ENCODE results near the gene ARHGAP15.
A peak's percentile ranks its signal among the peaks of the same experiment; 100 is the strongest.

ARHGAP15 gene

DNA sequence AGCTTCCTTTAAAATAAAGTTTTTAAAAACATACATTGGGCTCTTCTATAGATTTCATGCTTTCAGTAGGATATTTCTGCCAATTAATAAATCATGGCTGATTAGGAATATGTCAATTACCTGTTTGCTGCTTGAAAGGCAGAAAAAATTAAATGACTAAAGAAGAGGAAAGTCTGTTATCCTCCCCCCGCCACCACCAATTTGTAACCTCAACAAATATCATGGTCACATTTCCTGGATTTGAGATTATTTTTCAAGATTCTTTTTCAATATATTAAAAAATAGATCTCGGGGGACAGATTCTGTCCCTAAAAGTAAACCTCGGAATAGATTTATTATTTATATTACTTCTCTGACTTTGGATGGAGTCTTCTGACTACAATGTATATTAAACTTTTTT, 125.9 kb downstream of the ARHGAP15 start:
- no peaks in the 10 kb centered on the region for H3K27me3 ChIP-seq
- H3K36me3 ChIP-seq = peaks cover 17% of the 10 kb centered on the region
- no peaks in the 10 kb centered on the region for H3K9me3 ChIP-seq
- no peak overlapping the region for H3K27ac ChIP-seq
- peaks cover 23 to 27% of the 10 kb centered on the region in 2 experiments for H3K4me1 ChIP-seq (ENCODE audit: control insufficient read depth in 1 of 2, insufficient read depth in 1 of 2, low read depth in 1 of 2, low read length in 1 of 2)
- H3K4me3 ChIP-seq (ENCODE audit: low read depth in 1 of 2, low read length in 1 of 2) = no peak overlapping the region
- TF ChIP-seq, protein P1, sequence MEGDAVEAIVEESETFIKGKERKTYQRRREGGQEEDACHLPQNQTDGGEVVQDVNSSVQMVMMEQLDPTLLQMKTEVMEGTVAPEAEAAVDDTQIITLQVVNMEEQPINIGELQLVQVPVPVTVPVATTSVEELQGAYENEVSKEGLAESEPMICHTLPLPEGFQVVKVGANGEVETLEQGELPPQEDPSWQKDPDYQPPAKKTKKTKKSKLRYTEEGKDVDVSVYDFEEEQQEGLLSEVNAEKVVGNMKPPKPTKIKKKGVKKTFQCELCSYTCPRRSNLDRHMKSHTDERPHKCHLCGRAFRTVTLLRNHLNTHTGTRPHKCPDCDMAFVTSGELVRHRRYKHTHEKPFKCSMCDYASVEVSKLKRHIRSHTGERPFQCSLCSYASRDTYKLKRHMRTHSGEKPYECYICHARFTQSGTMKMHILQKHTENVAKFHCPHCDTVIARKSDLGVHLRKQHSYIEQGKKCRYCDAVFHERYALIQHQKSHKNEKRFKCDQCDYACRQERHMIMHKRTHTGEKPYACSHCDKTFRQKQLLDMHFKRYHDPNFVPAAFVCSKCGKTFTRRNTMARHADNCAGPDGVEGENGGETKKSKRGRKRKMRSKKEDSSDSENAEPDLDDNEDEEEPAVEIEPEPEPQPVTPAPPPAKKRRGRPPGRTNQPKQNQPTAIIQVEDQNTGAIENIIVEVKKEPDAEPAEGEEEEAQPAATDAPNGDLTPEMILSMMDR (IDR thresholded peaks at IDR 0.05) = no peak

DNA sequence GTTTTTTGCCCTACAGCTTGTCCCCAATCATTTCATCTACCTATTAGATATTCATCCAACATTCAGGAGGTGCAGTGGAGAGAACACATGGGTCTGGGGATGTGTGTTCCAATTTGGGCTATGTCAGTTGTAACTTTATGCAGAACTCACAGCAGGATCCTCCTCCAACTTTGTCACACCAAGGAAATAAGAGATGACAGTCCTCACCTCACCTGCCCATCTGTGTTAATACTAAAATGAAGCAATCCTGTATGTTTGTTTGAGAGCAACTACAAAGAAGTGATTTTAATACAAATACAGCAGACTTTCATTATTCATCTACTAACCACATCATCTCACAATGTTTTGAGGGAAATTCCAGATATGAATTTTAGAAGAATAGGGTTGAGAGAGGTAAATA, 126.7 kb downstream of the ARHGAP15 start:
- Histone ChIP-seq H3K9me3 (no peaks in the 10 kb centered on the region), H3K27ac (peak overlapping the region; percentile 30), H3K36me3 (peaks cover 10% of the 10 kb centered on the region), H3K4me1 (ENCODE audit: control insufficient read depth in 1 of 2, insufficient read depth in 1 of 2, low read depth in 1 of 2, low read length in 1 of 2) (peaks cover 31 to 35% of the 10 kb centered on the region in 2 experiments), H3K27me3 (no peaks in the 10 kb centered on the region), H3K4me3 (ENCODE audit: low read depth in 1 of 2, low read length in 1 of 2) (no peak overlapping the region)
- TF ChIP-seq, protein P1 (IDR thresholded peaks at IDR 0.05) = no peak

DNA sequence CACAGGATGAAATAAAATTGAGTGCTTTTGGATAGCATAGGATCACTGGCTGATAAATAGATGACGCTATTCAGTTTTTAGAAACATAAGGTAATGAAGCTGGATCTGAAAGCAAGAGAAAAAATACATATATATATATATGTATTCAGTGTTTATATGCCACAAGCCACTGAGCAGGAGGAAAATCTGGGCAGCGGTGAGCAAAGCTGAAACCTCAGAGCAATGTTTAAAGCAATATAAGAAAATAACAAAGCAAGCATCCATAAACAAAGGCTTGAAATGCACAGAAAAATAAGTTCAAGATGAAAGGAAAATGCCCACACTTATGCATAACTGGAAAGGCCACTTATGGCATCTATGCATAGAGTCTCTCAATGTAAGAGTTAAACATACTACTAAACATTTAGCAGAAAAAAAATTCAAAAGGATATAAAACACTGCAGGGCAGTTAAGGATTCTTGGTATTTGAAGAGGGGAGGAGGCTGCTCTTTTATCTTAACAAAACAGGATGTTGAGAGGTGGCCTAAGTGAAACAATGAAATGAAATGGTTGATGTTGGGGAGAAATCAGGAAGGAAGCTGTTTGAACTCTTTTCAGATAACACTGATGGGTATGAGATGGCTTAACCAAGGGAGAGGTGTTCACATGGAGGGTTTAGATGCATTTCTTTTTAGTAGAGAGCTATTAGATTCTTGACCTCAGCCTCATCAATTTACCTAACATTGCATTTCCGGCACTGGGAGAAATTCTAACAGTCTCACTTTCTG, 129.1 kb downstream of the ARHGAP15 start:
- peaks cover 55 to 59% of the 10 kb centered on the region in 2 experiments for H3K4me1 ChIP-seq (ENCODE audit: control insufficient read depth in 1 of 2, insufficient read depth in 1 of 2, low read depth in 1 of 2, low read length in 1 of 2)

DNA sequence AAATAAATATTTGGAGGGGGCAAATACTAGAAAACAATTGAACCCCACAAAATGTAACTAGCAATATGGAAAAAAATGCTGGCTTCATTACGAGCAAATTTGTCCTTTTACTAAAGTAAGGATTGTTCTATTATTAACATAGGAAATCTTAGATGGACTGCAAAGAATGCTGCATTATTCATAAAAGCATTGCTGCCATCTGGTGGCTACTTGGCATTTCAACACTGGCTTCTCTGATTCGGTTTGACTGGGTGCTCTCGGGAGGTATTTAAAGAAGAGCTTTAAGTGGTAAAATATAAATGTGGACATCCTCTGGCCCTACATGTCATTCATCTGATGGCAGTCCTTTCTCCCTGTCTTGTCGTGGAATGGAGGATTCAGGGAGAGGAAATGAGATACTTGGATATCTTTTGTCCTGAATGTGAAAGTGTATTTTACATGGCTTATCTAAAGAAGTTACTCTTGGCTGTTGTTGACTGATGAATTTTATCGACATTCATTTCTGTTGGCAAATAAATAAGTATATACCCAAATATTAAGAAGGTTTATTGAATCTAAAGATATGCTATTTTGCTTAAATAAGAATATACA, 130.2 kb downstream of the ARHGAP15 start:
- Histone ChIP-seq H3K36me3 (peaks cover 4% of the 10 kb centered on the region), H3K27me3 (no peaks in the 10 kb centered on the region), H3K27ac (peak overlapping the region; percentile 88), H3K4me1 (ENCODE audit: control insufficient read depth in 1 of 2, insufficient read depth in 1 of 2, low read depth in 1 of 2, low read length in 1 of 2) (peaks cover 59% of the 10 kb centered on the region in 2 experiments), H3K4me3 (ENCODE audit: low read depth in 1 of 2, low read length in 1 of 2) (no peak overlapping the region), H3K9me3 (no peaks in the 10 kb centered on the region)
- TF ChIP-seq, protein P1 (IDR thresholded peaks at IDR 0.05) = peak; percentile 80

More for the DNA sequence above, 129.1 kb downstream of the ARHGAP15 start:
- Histone ChIP-seq H3K27me3 (no peaks in the 10 kb centered on the region), H3K27ac (peak overlapping the region; percentile 88), H3K36me3 (peaks cover 4% of the 10 kb centered on the region), H3K4me3 (ENCODE audit: low read depth in 1 of 2, low read length in 1 of 2) (no peak overlapping the region), H3K9me3 (no peaks in the 10 kb centered on the region)
- TF ChIP-seq, protein P1 (IDR thresholded peaks at IDR 0.05) = no peak

DNA sequence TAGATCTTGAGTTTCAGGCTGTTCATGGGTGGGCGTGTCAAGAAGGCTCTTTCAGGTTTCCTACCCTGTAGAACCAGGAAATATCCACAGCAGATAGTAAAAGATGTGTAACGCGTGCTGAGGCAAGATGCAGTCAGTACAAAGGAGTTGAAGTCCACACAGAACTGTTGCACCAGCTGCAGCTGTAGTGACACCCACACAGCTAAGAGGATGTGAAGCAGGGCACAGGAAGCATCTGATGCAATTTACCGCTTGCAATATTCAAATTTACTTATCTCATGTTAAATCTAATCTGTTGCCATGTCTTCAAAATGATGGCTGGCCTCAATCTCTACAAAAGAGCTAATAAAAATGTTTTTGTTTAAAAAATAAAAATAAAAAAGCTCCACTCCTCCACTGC, 132.8 kb downstream of the ARHGAP15 start:
- Histone ChIP-seq H3K9me3 (no peaks in the 10 kb centered on the region), H3K27ac (peak overlapping the region; percentile 88), H3K36me3 (peaks cover 1% of the 10 kb centered on the region), H3K4me3 (ENCODE audit: low read depth in 1 of 2, low read length in 1 of 2) (peak overlapping the region; percentile 34 to 37), H3K27me3 (no peaks in the 10 kb centered on the region), H3K4me1 (ENCODE audit: control insufficient read depth in 1 of 2, insufficient read depth in 1 of 2, low read depth in 1 of 2, low read length in 1 of 2) (peaks cover 59% of the 10 kb centered on the region in 2 experiments)
- TF ChIP-seq, protein P1 (IDR thresholded peaks at IDR 0.05) = no peak

Data from neutrophil (primary cell).